Stimulated activated CD8-positive, alpha-beta memory T cell treated with anti-CD3 and anti-CD28 coated beads, Interleukin-2, amount 100 ng/mL, for 48 hours (primary cell): ENCODE results near the gene XRN2.

ENCODE experiments used
- DNase-seq, 2 donors: peaks; one replicate each; pipeline ENCODE4 v3.0.0-alpha.2; 2020; ENCODE audit warnings: low read depth in 2 of 2

XRN2 gene

DNA sequence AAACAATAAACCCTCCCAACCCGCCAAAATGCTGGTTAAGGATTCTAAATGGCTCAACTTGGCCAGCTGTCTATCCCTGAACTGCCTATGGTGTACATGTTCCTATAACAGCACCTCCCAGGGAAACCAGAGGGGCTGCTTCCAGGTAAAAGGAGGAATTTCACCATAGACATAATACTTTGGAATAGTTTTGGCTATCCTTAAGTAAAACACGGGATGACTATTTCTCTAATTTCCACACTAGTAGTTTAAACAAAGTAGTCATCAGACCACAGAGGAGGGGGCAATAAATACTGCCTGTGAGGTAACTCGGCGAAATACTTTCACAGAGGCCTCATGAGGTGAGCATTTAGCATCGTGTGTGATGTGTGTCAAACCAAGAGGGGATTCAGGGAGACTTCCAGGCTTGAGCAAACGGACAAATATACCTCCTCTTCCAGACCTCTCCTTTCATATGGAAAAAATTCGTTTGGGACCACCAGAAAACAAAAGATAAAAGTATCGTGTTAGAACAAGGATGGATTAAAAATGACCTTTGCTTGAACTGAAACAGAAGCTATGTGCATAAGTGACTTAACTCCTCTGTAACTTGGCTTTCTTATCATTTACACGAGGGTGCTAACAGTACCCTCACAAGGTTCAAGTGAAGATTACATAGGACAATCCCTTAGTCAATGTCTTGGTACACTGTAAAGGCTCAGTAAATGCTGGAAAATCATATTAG, 1.0 kb upstream of the XRN2 start:
- no peak for DNase-seq

DNA sequence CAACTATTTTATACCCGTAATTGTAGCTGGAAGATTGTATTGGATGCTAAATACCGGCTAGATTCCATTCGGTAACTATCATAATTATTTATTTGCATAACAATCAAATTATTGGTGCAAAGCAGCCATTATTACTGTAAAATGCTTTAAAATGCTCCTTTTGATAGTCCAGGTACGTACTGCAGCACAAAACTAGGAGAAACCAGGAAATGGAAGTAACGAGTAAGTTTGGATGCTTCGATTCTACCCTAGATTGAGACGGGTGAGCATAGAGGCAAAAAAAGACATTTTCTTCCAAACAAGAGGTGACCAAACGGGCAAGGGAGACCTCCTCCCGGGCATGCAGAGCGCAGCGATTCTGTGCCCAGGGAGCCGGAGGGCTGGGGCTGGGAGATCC, 469 bp upstream of the XRN2 start:
- DNase-seq, result no peak

DNA sequence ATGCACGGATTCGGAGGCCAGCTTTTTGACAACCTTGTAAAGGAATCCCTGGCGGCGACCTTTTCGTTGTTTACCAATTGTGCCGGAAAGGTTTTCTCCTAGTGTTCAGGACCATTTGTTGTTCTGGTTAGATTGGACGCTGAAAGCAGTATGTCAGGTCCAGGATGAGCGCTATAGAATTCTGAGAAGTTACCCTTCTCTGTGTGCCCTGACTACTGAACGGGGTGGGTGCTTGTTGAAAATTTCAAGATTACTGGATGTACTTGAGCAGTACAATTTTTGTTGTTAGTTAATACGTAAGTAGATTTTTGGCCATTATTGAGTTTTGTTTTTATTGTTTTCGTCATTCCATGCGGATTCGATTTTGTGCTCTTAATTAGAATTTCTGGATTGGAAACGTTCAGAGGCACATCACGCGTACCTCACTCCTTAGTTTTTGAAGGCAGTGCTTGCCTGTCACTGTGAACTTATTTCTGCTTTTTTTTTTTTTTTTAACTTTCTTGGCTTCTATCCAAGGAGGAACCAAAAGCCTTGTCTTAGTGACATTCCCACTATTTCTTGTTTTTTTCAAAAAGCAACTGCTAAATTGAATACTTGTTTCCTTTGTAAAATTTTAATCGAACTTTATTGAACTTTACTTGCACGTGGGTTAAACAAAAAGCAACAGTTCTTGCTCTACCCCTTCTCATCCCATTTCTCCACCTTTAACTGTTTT, 898 bp downstream of the XRN2 start:
- no peak for DNase-seq

DNA sequence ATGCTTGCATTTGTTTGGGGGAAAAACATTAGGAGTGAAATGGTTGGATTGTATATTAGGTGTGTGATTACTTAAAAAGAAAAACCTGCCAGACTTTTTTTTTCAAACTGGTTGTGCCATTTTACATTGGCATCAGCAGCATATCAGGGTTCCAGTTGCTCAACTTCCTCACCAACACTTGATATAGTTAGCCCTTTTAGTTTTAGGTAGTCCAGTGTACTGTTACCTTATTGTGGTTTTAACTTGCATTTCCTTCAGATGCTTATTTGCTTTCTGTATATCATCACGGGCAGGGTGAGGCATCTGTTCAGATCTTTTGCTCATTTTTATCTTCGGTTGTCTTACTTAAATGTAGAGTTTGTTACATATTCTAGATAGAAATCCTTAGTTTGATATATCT, 5.2 kb downstream of the XRN2 start:
- no peak for DNase-seq

DNA sequence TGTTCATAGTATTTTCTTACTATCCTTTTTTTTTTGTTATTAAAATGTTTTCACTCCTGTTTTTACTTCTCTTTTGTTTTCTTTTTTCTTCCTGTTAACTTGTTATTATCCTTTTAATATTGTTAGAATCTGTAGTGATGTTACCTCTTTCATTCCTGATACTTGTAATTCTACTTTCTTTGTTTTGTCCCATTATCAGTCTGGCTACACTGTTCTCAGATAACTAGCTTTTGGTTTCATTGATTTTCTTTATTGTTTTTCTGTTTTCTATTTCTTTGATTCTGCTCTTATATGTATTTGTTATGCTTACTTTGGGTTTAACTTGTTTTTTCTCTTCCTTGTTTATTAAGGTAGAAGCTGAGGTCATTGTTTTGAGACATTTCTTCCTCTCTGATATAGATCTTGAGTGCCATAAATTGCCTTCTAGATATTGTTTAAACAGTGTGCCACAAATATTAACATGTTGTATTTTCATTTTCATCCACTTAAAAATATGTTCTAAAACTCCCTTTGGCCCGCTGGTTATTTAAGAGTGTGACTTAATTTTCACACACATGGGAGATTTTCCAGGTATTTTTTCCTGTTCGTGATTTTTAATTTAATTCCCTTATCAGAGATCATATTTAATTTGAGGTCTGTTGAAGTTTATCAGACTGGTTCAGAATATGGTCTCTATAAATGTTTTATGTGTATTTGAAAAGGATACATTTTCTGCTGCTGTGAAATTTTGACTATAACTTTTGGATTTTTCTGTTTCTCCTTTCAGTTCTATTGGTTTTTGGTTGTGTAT, 6.7 kb downstream of the XRN2 start:
- no peak for DNase-seq

DNA sequence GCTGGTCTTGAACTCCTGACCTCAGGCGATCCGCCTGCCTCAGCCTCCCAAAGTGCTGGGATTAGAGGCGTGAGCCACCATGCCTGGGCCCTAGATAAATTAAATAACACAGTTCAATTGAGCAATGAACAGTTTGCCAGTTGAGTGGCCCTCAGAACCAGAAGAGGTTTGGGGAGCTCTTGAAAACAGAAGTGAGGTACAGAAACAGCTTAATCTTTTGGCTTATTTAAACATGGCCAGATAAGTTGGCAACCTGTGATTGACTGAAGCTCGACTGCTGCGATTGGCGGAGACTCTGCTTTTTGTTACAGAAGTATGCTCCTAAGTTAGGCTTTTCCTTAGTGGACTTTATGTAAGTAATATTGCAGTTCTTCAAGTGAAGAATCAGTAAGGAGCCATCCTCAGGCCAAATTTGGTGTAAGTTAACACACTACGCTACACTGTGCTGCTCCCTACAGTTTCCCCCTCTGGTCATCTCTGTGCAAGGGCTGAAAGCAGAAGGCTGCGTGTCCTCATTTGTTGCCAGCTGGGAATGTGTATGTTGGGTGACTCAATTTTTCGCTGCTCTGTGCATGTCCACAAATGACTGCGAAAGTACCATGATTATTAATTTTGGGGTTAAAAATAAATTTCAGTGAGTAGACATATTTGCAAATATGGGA, 9.8 kb downstream of the XRN2 start:
- no peak for DNase-seq

DNA sequence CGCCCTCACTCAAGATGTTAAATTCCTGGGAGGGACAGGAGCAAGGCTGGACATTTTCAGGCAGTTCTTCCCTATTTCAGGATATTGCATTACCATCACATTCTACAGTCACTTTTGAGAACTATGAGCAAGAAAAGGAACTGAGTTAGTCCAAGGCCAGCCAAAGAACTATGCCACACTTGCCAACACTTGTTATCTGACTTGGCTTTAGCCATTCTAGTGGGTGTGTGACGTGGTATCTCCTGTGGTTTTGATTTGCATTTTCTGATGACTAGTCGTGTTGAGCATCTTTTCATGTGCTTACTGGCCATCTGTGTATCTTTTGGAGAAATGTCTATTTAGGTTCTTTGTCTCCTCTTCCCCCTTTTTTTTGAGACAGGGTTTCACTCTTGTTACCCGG, 12.0 kb downstream of the XRN2 start:
- no peak for DNase-seq

DNA sequence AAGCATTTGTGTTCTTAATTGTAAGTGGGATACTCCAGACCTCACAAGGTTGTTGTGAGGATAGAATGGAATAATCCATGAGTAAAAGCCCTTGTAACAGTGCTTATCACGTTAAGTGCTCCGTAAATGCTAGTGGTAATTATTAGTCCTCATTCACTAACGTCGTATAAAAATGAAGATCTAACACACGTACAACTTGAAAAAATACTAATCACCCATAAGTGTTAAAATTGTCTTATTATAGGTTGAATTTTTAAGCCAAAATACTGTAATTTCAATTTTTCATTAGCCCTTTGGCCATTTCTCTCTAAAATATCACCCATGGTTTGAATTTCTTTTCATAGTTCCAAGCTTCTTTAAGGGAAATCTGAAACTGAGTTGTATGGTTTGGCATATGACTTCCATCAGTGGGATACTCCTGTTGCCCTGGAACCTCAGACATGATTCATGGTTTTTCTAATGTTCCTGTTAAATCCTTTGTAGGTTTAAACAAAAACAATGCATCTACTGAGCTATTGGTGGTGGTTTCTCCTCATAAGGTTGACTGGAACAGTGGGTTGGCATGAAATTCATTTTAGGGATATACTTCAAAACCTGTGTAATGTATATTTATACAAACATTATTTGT, 19.1 kb downstream of the XRN2 start:
- DNase-seq, result no peak

DNA sequence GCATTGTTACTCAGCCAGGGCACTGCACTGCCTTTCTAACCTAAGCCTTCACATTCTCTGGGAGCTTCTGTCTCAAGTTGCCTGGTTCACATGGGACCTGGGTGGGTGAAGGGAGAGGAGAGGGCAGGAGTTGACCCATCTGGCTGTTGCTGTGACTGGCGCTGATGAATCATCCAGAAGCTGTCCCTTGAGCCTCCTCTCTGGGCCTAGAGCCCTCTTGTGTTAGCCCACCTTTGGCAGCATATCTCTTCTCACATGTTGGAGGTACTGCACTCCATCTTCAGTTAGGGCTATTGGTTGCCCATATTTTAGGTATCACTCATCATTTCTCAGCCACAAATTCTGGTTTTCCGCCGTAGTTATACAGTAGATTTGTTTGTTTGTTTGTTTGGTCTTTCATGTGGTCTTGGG, 19.8 kb downstream of the XRN2 start:
- DNase-seq, result no peak

DNA sequence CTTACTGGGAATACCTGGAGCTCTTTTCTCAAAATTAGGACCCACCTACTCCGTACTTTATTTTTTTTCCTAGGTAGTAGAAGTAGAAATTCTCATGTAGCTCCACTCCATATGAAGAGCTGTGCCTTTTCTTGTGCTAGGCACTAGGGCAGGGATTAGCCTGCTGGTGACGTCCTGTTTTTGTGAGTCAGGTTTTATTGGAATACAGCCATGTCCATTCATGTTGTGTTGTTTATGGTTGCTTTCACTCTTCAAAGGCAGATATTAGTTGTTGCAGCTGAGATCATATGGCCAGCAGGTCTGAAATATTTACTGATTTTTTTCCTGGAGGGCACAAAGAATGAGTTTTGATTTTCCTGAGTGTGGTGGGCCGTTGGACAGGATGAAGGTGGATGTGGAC, 20.5 kb downstream of the XRN2 start:
- DNase-seq, result no peak

DNA sequence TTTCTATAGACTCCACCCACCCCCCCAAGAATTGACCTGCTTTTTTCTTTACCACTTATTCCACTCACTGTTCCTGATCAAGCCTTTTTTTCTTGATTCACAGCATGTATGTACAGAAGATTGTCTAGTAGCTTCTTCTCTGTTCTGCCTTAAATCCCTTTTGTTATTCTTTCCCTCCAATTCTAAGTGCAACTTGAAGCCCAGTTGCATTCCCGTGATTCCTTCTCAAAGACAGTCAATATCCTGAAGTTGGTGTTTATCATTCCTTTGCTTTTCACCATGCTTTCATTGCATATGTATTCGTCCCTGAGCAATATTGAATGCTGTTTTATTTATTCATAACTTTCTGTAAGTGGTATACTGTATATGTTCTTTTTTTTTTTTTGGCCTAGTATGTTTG, 21.0 kb downstream of the XRN2 start:
- no peak for DNase-seq

DNA sequence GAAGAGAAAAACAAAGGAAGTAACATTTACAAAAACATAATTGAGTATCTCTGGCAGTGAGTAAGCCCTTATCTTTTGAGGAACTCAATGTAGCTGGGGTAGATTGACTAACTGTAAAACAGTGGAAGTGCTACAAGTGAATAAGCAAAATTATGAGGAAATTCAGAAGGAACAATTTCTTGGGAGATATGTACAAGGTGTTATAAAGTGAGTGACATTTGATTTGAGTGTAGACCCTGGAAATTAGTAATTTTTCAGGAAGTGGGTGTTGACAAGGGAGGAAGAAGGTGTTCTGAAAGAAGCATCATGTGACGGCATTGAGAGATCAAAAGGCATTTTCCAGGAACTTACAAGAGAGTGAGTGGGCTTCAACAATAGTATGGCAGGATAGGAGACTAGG, 22.2 kb downstream of the XRN2 start:
- no peak for DNase-seq

DNA sequence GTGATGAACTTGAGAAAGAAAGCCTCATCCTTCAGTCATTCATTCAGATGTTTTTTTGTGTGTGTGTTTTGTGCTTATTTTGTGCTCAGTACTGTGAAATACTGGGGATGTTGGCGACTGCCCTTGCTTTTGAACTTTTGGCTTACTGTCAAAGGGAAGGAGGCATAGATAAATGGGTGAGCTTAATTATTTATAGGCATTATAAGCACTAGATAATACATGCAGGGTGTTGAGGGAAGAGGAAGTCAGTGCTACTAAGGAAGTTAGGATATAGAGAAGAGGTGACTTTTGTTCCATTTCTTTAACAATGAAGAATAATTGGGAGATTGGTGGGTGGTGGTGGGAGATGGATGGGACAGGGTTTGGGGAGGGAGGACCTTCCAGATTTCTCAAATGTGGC, 23.6 kb downstream of the XRN2 start:
- DNase-seq, result no peak

DNA sequence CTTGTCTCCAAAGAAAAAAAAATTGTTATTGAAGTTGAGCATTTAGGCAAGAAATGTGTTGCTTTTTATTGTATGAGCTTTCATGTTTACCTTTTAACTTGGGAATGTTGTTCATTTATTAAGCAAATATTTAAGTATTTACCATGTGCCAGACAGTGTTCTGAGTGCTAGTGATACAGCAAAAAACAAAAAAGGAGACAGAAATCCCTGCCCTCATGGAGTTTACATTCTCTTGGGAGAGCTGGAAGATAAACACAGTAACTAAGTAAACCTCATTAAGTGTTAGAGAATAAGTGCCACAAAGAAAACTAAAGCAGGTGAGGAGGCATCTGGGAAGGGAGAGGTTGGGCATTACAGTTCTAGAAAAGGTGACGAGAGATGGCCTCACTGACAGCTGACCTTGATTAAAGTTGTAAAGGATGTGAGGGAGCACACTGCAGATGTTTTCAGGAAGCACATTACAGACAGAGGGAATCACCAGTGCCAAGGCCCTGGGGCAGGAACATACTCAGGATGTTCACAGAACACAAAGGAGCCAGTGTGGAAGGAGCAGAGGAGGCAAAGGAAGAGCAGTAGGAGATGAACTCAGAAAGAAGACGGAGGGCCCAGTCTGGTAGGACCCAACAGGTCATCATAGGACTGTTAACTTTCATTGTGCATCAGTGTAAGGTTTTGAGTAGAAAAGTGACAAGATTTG, 33.5 kb downstream of the XRN2 start:
- no peak for DNase-seq

DNA sequence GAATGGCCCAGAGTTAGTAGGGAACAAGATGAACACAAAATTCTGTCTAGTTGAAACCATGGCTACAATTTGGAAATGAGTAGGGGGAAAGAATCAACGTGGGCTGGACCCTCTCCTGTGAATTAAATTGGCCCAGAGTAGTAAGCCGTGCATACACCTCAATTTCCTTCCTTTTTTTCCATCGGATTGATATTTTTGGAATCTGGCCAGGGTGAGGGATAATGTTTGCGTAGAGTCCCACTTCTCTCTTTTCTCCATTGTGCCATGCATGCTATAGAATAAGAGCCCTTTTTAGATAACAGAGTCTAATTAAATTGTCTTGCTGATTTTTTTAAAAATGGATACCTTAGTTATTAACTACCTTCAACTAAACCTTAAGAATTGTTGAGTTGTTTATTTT, 35.2 kb downstream of the XRN2 start:
- no peak for DNase-seq

DNA sequence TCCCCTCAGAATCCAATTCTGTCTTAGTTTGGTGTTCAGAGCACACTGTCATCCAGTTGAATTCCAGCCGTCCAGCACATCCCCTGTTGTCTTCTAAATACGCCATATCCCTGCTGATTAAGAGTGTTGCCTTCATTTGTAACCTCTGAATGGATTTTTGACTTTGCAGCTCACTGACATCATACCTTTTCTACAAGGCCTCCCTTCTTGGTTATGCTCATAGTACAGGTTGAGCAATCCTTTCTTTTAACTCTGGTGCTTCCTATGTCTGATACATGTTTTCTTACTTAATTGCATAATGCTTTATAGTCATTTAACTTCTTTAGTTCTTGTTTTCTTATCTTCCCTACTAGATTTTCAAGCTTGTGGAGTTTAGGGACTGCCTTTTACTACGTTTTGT, 36.4 kb downstream of the XRN2 start:
- DNase-seq, result no peak

DNA sequence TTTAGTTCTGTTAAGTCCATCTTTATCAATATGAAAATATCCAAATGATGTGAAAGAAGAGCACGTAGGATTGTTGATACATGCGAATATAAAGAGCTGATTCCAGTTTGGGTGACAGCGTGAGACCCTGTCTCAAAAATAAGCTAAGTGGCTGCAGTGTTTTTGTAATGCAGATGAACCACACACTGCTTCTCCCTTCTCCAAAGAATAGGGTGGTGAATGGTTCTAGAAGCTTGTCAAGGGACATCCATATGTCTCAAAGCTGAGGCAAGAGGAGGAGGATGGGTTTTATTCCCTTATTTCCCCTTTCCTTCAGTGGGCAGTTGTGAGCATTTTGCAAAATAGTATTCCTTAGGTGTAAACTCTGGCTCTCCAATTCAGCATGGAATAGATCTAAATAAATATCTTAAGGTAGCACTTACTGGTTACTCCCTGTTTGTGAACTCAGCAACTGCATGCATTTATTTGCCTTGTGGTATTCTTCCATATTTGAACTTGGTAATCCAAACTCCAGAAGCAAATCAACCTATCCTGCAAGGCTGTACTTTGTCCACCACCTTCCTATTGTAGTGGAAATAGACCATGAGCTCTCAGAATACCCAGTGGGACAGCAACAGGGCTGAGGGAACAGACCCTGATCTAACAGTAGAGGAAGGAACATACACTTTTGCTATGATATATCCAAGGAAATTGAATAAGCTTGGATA, 38.0 kb downstream of the XRN2 start:
- no peak for DNase-seq

DNA sequence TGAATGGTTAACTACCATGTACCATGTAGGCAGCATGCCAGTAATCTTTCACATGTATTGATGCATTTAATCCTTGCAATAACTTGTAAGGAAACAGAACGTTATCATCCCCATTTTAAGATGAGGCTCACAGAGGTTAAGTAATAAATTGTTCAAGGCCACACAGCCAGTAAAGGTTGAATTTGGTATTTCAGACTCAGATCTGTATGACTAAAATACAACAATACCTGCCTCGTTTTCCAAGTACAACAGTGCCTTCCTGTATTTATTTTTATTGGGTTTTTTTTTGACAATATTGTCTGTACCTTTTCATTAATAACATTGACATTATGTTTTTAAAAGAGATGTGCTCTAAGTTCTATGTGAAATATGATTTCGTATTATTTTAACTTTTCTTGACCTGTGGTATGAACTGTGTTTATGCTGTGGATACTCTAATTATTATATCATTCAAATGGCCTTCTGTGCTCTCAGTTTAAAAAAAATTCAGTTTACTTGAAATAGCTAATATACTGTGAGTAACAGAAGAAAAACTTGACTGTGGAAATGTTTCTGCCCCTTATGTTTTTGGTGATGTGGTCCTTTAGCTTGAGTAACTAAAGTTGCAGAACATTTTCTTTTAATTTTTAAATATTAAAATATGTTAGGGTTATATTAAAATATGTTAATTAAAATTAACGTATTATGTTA, 39.7 kb downstream of the XRN2 start:
- DNase-seq, result no peak

DNA sequence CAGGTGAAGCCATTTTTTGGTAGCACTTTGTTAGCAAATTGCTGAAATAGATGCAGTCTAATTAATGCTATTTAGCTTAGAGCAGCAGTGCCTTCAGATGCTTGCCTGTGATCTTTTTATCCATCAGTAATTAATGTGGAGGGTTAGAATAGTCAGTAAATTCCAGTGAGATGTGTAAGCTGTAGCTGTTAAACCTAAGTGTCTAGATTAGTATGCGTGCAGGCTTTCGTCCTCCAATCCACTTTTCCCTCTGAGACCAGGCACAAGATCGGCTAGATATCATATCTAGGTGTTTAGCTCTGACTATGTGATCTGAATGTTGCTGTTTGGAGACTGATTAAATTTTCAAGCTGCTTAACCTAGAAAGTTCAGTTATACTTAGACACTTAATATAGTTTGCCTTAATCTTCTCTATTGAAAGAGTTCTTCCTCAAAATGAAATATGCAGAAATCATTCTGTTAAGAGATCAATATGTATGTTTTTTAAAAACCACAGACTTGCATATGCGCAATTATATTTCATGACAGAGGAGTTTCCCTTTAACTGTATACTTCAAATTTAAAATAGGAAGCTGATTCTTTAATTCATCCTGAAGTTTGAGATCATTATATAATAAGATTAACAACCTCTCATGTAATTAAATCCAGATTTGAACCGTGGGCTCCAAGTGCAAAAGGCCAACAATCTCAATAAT, 41.2 kb downstream of the XRN2 start:
- no peak for DNase-seq
